ENCODE measurements around the gene SERPINA7. TPM values are rescaled to one million over a fixed set of nuclear protein-coding genes. Genes with fewer than 3 reads are reported as not detected.

The SERPINA7 gene
- total RNA-seq = not detected in 2 replicates

GRCh38 chrX:106038625-106039024 is at the start of gene SERPINA7:
TSS of gene SERPINA7 (minus strand) at chrX:106038727. CDS start at chrX:106037058, 1,669 bp downstream.

Other genes starting within 250 kb of the SERPINA7 start
- 0.20 and 0.37 TPM in 2 replicates for gene NRK, start 216.2 kb downstream of the SERPINA7 start, total RNA-seq
- not detected in 2 replicates for gene PWWP3B, start 129.6 kb upstream of the SERPINA7 start, total RNA-seq

Measured in subcutaneous preadipocyte (primary cell).